Astrocyte (in vitro differentiated cells and primary cell): ENCODE data around the gene CALCB.
"Not testable (repeated sequence)": the region's sequence is repeated elsewhere in the genome, so short reads cannot be mapped to it uniquely, and the experiment has no call there.

Experiments
- EZH2 ChIP-seq: IDR thresholded peaks from 2 replicates; pipeline ENCODE4 v1.6.1; 2012; ENCODE audit warnings: mild to moderate bottlenecking, low read length, inconsistent platforms; ENCODE audit not compliant: insufficient read depth
- TF ChIP-seq, protein P1 (sequence below): IDR thresholded peaks from 2 replicates; pipeline ENCODE4 v1.5.1; 2011; ENCODE audit warnings: low read depth, mild to moderate bottlenecking, inconsistent platforms, low read length, moderate library complexity; ENCODE audit not compliant: insufficient read depth

- TF ChIP-seq EZH2, result not testable (repeated sequence)
- TF ChIP-seq, protein P1, sequence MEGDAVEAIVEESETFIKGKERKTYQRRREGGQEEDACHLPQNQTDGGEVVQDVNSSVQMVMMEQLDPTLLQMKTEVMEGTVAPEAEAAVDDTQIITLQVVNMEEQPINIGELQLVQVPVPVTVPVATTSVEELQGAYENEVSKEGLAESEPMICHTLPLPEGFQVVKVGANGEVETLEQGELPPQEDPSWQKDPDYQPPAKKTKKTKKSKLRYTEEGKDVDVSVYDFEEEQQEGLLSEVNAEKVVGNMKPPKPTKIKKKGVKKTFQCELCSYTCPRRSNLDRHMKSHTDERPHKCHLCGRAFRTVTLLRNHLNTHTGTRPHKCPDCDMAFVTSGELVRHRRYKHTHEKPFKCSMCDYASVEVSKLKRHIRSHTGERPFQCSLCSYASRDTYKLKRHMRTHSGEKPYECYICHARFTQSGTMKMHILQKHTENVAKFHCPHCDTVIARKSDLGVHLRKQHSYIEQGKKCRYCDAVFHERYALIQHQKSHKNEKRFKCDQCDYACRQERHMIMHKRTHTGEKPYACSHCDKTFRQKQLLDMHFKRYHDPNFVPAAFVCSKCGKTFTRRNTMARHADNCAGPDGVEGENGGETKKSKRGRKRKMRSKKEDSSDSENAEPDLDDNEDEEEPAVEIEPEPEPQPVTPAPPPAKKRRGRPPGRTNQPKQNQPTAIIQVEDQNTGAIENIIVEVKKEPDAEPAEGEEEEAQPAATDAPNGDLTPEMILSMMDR, result not testable (repeated sequence)
Observed at GRCh38 chr11:15046673-15047072, 26.7 kb upstream of the CALCB start.
